Mucosa of descending colon (tissue), 3 donors: ENCODE measurements around the gene LCK. TPM values are rescaled to one million over a fixed set of nuclear protein-coding genes. Genes with fewer than 3 reads are reported as not detected.
"Not testable (repeated sequence)": the region's sequence is repeated elsewhere in the genome, so short reads cannot be mapped to it uniquely, and the experiment has no call there.

Experiments
- ATAC-seq: fragments of 200-7000 bp; cut with Tn5 transposase; one replicate; pipeline ENCODE4 v1.9.1; 2020; ENCODE audit warnings: mild to moderate bottlenecking, moderate library complexity
- DNase-seq, 3 donors: peaks; one replicate each; pipeline ENCODE4 v3.0.0-alpha.2; 2020
- H3K36me3 ChIP-seq: fragments of 200-600 bp; one replicate; pipeline ENCODE4 v1.8.0; 2021; ENCODE audit warnings: low read depth, mild to moderate bottlenecking
- H3K4me1 ChIP-seq: fragments of 200-600 bp; one replicate; pipeline ENCODE4 v1.8.0; 2021; ENCODE audit warnings: low read depth, mild to moderate bottlenecking
- H3K4me3 ChIP-seq: fragments of 200-600 bp; one replicate; pipeline ENCODE4 v1.8.0; 2021; ENCODE audit warnings: mild to moderate bottlenecking
- H3K9me3 ChIP-seq: fragments of 200-600 bp; one replicate; pipeline ENCODE4 v1.8.0; 2021; ENCODE audit warnings: mild to moderate bottlenecking
- CTCF ChIP-seq: fragments of 200-600 bp; IDR thresholded peaks from one replicate; pipeline ENCODE4 v1.8.0; 2022; ENCODE audit warnings: antibody characterized with exemption, mild to moderate bottlenecking
- intact Hi-C, 2 donors: fragments of 100-400 bp; cut with DNase I in 1 of 2; cut with micrococcal nuclease in 1 of 2; formaldehyde crosslinking; loops; one replicate each; pipeline versions ENCODE4 v1.11.0 to v1.11.1; 2022; cut with DNase I, micrococcal nuclease
- total RNA-seq, 3 donors: library from RNA; stranded (reverse); fragmentation: NEBNext Ultra II Directional in 2 of 3; extraction: Animal tissue kit (Norgen Biotek cat#: 25700) in 2 of 3; gene quantifications; one replicate each; pipeline versions ENCODE4 v1.2.1 to v1.2.4, GENCODE V29; 2021 to 2023
- donor health status: DM: no; HTN: no; CAD: no; lungs with moderate emphysema.
- donor health status: DM: no; HTN: no; CAD: no.
- donor health status: DM: no; HTN: yes; CAD: no.

LCK gene
- total RNA-seq, 3 donors from 2014 or later, result 4.7 to 6.0 (median 5.9) TPM

- no peak for ATAC-seq
- no peak overlapping the region for H3K4me3 ChIP-seq
- TF ChIP-seq CTCF, result no peak
- no peak for DNase-seq
- H3K4me1 ChIP-seq, result peaks cover 4% of the 10 kb centered on the region
- intact Hi-C loops, result no loop called here
- H3K9me3 ChIP-seq, result no peaks in the 10 kb centered on the region
- H3K36me3 ChIP-seq, result no peaks in the 10 kb centered on the region
Measured at GRCh38 chr1:32274646-32275340, 23.7 kb downstream of the LCK start.

GRCh38 chr1:32275424-32275823, 24.4 kb downstream of the LCK start:
- peaks cover 4% of the 10 kb centered on the region for H3K4me1 ChIP-seq
- H3K36me3 ChIP-seq, result no peaks in the 10 kb centered on the region
- intact Hi-C loops, result no loop called here
- H3K4me3 ChIP-seq, result no peak overlapping the region
- H3K9me3 ChIP-seq, result no peaks in the 10 kb centered on the region
- ATAC-seq (peak; percentile 65), DNase-seq (peak; percentile 43 to 71 (median 64))
- TF ChIP-seq CTCF, result no peak

GRCh38 chr1:32276032-32276782, 25.1 kb downstream of the LCK start:
- no peak for TF ChIP-seq CTCF
- no peak for ATAC-seq
- H3K4me3 ChIP-seq, result no peak overlapping the region

GRCh38 chr1:32284777-32285176, 33.7 kb downstream of the LCK start:
- H3K4me1 ChIP-seq, ATAC-seq, DNase-seq, H3K4me3 ChIP-seq, H3K36me3 ChIP-seq, H3K9me3 ChIP-seq, intact Hi-C loops: not testable (repeated sequence)

More at GRCh38 chr1:32276032-32276782, 25.1 kb downstream of the LCK start:
- no peaks in the 10 kb centered on the region for H3K36me3 ChIP-seq
- intact Hi-C loops, result no loop called here
- peaks cover 4% of the 10 kb centered on the region for H3K4me1 ChIP-seq
- DNase-seq, result no peak
- H3K9me3 ChIP-seq, result no peaks in the 10 kb centered on the region

- ATAC-seq, result no peak
Measured at GRCh38 chr1:32285658-32286057, 34.6 kb downstream of the LCK start.

More at GRCh38 chr1:32285658-32286057, 34.6 kb downstream of the LCK start:
- DNase-seq, result no peak
- intact Hi-C loops, result no loop called here
- Histone ChIP-seq H3K36me3 (no peaks in the 10 kb centered on the region), H3K9me3 (no peaks in the 10 kb centered on the region), H3K4me3 (no peak overlapping the region), H3K4me1 (peaks cover 2% of the 10 kb centered on the region)
- TF ChIP-seq CTCF, result no peak
